ENCODE measurements around the gene RFX3. TPM values are rescaled to one million over a fixed set of nuclear protein-coding genes. Genes with fewer than 3 reads are reported as not detected.

Gene RFX3
- total RNA-seq (2021) = 9.3 and 9.9 TPM in 2 replicates
- long read RNA-seq, full-length matches to known transcripts = 3 of 17 reads
- long read RNA-seq, partial matches to known transcripts = 4 of 17 reads
- long read RNA-seq, other reads (novel, unspliced or antisense) = 10 of 17 reads

- H3K27ac ChIP-seq (ENCODE audit: insufficient read length, low read depth, low read length) = peak within 1 kb of the TSS; percentile 93
- no peaks in the 10 kb centered on the region for H4K20me1 ChIP-seq (ENCODE audit: control insufficient read depth, insufficient read depth, insufficient read length)
- peak within 1 kb of the TSS; percentile 99 for H2BK120ac ChIP-seq (ENCODE audit: low read depth, low read length, poor library complexity, severe bottlenecking)
- peak within 1 kb of the TSS; percentile 88 for H2BK5ac ChIP-seq (ENCODE audit: insufficient read length, low read length)
- H3K4me3 Mint-ChIP-seq = peak within 1 kb of the TSS; percentile 94
- H3K27me3 Mint-ChIP-seq (ENCODE audit: low read depth) = peaks cover 2% of the 10 kb centered on the region; the same call in 1 of the 2 replicates
- no peaks in the 10 kb centered on the region for H3K9me3 Mint-ChIP-seq
- no peaks in the 10 kb centered on the region for H3K9me3 ChIP-seq (ENCODE audit: control insufficient read depth, low read depth, low read length)
- peak within 1 kb of the TSS; percentile 59 for H3K56ac ChIP-seq (ENCODE audit: insufficient read length, low read depth, low read length)
- peak within 1 kb of the TSS; percentile 90 for H3T11ph ChIP-seq (ENCODE audit: low read length)
- H3K4me1 ChIP-seq (ENCODE audit: insufficient read depth, low read length) = no peaks in the 10 kb centered on the region; the same call in 1 of the 2 replicates
- no peaks in the 10 kb centered on the region for H3K27me3 ChIP-seq (ENCODE audit: insufficient read depth, low read length)
- H3K18ac ChIP-seq (ENCODE audit: insufficient read length, low read depth, low read length) = peak within 1 kb of the TSS; percentile 99
- H3K23ac ChIP-seq (ENCODE audit: insufficient read length, low read depth, low read length) = peak within 1 kb of the TSS; percentile 3
- no peak within 1 kb of the TSS for H2AK5ac ChIP-seq (ENCODE audit: insufficient read length, low read length)
- H3K27ac Mint-ChIP-seq = peak within 1 kb of the TSS; percentile 100
- peaks cover 35 to 43% of the 10 kb centered on the region in 2 experiments for H3K4me1 Mint-ChIP-seq
- H3K14ac ChIP-seq (ENCODE audit: insufficient read depth, low read length) = peak within 1 kb of the TSS; percentile 99
- H3K79me1 ChIP-seq (ENCODE audit: insufficient read depth, low read depth, low read length, poor library complexity, severe bottlenecking) = no peaks in the 10 kb centered on the region
- H2BK12ac ChIP-seq (ENCODE audit: insufficient read length, low read depth, low read length) = peak within 1 kb of the TSS; percentile 65
- H3K79me2 ChIP-seq (ENCODE audit: insufficient read depth, low read length) = peaks cover 5% of the 10 kb centered on the region; the same call in 1 of the 2 replicates
- no peak for TF ChIP-seq CTCF (conservative IDR thresholded peaks at IDR 0.05)
- peak within 1 kb of the TSS; percentile 96 for H4K5ac ChIP-seq (ENCODE audit: insufficient read length, low read depth, low read length)
- peak within 1 kb of the TSS; percentile 54 for H3K4ac ChIP-seq (ENCODE audit: low read depth, low read length)
- H2BK15ac ChIP-seq (ENCODE audit: low read depth, low read length) = no peak within 1 kb of the TSS
- no CpG with 5 or more reads among the region's 24 CpGs for WGBS (ENCODE audit: extremely low coverage, insufficient read length, low lambda C conversion rate)
- H4K91ac ChIP-seq (ENCODE audit: insufficient read length, low read depth, low read length) = peak within 1 kb of the TSS; percentile 27
- H3K4me2 ChIP-seq (ENCODE audit: insufficient read depth, insufficient read length, low read length) = peak within 1 kb of the TSS; percentile 93
- no peak within 1 kb of the TSS for H2BK20ac ChIP-seq (ENCODE audit: low read depth, low read length, poor library complexity, severe bottlenecking)
- peak within 1 kb of the TSS; percentile 92 for H4K8ac ChIP-seq (replicated peaks; ENCODE audit: insufficient read length, low read depth, low read length)
- peaks cover 12% of the 10 kb centered on the region for H3K23me2 ChIP-seq (ENCODE audit: insufficient read length, low read depth, low read length, poor library complexity, severe bottlenecking)
- H3K36me3 Mint-ChIP-seq (ENCODE audit: insufficient read depth in 1 of 3, low read depth in 3 of 3) = peaks cover 2 to 25% (median 10%) of the 10 kb centered on the region in 3 experiments; a peak in 6 of 7 replicates
- H3K9ac ChIP-seq (ENCODE audit: extremely low read depth, insufficient read length, low read length) = peak within 1 kb of the TSS; percentile 93
- H2AFZ ChIP-seq (ENCODE audit: low read length) = no peak within 1 kb of the TSS
- peak; percentile 90 for DNase-seq
These were observed at the start of gene RFX3 for GRCh38 chr9:3525836-3526164. RFX3 (minus strand) TSS chr9:3526001; CDS start chr9:3395588, 130,413 bp downstream.

All from H9 (cell line).